Activated T-cell treated with anti-CD3 and anti-CD28 coated beads, Interleukin-2, amount 50 U/mL, for 4 hours (primary cell): ENCODE results near the gene CHD9. TPM values are rescaled to one million over a fixed set of nuclear protein-coding genes. Genes with fewer than 3 reads are reported as not detected.
"Not testable (repeated sequence)": the region's sequence is repeated elsewhere in the genome, so short reads cannot be mapped to it uniquely, and the experiment has no call there.

Source experiments
- ATAC-seq, 2 donors: fragments of 200-7000 bp; cut with Tn5 transposase; one replicate each; pipeline ENCODE4 v1.10.0; 2021
- DNase-seq: peaks from one replicate; pipeline ENCODE4 v3.0.0-alpha.2; 2020
- H3K27me3 Mint-ChIP-seq: one replicate; pipeline ENCODE4 v1.8.0; 2021; ENCODE audit warnings: low read depth, mixed read lengths
- H3K36me3 Mint-ChIP-seq: one replicate; pipeline ENCODE4 v1.8.0; 2022; ENCODE audit warnings: mixed read lengths; ENCODE audit not compliant: insufficient read depth
- H3K4me1 Mint-ChIP-seq: one replicate; pipeline ENCODE4 v1.8.0; 2021; ENCODE audit warnings: low read depth, mixed read lengths
- H3K4me3 Mint-ChIP-seq: one replicate; pipeline ENCODE4 v1.8.0; 2021; ENCODE audit warnings: mild to moderate bottlenecking, moderate library complexity, mixed read lengths
- H3K9me3 Mint-ChIP-seq: one replicate; pipeline ENCODE4 v1.8.0; 2021; ENCODE audit warnings: mixed read lengths
- total RNA-seq, 3 donors: library from RNA; stranded (reverse); gene quantifications; one replicate each; pipeline ENCODE4 v1.2.1, GENCODE V29; 2021

CHD9 gene
- total RNA-seq, 3 donors from 2014 or later = 10.8 to 12.7 (median 11.7) TPM

- Mint-ChIP-seq H3K4me3 (no peak overlapping the region), H3K36me3 (peaks cover 9% of the 10 kb centered on the region), H3K27me3 (no peaks in the 10 kb centered on the region), H3K9me3 (no peaks in the 10 kb centered on the region), H3K4me1 (no peaks in the 10 kb centered on the region)
- ATAC-seq (no peak), DNase-seq (no peak)
Observed at GRCh38 chr16:53281280-53281679, 226.5 kb downstream of the CHD9 start.

DNA sequence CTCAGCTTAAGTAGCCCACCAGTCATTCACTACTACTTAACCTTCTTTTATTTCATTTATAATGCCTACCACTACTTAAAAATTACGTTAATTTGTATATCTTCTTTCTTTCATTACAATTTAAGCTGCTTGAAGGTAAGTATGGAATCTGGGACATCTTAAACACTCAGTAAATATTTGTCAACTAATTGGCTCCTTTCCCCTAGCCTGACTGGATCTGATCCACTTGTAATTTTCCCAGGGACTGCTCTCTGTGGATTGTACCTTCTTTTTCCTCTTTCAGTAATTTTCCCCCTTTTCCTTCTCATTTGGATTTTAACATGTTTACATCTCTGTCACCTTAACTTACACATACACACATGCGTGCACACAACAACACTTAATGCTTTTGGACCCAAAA, 227.1 kb downstream of the CHD9 start:
- H3K9me3 Mint-ChIP-seq = no peaks in the 10 kb centered on the region
- ATAC-seq = no peak
- no peaks in the 10 kb centered on the region for H3K4me1 Mint-ChIP-seq
- H3K4me3 Mint-ChIP-seq = no peak overlapping the region
- no peak for DNase-seq
- no peaks in the 10 kb centered on the region for H3K27me3 Mint-ChIP-seq
- peaks cover 11% of the 10 kb centered on the region for H3K36me3 Mint-ChIP-seq

DNA sequence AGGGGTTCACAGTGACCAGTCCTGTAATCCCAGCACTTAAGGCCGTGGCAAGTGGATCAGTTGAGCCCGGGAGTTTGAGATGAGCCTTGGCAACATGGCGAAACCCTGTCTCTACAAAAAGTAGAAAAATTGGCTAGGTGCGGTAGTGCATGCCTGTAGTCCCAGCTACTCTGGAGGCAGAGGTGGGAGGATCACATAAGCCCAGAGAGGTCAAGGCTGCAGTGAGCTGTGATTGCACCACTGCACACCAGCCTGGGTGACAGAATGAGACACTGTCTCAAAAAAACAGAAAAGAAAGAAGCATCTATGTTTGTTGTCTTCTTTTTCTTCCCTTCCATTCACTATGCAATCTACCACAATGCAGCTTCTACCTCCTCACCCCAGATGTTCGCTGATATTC, 227.5 kb downstream of the CHD9 start:
- Mint-ChIP-seq H3K36me3 (peaks cover 11% of the 10 kb centered on the region), H3K4me3 (no peak overlapping the region), H3K4me1 (no peaks in the 10 kb centered on the region), H3K27me3 (no peaks in the 10 kb centered on the region), H3K9me3 (no peaks in the 10 kb centered on the region)
- DNase-seq (no peak), ATAC-seq (no peak)

GRCh38 chr16:53282975-53283946, 228.5 kb downstream of the CHD9 start:
- Mint-ChIP-seq H3K4me3 (no peak overlapping the region), H3K36me3 (peaks cover 14% of the 10 kb centered on the region), H3K27me3 (no peaks in the 10 kb centered on the region), H3K9me3 (no peaks in the 10 kb centered on the region), H3K4me1 (no peaks in the 10 kb centered on the region)
- ATAC-seq (no peak), DNase-seq (no peak)

DNA sequence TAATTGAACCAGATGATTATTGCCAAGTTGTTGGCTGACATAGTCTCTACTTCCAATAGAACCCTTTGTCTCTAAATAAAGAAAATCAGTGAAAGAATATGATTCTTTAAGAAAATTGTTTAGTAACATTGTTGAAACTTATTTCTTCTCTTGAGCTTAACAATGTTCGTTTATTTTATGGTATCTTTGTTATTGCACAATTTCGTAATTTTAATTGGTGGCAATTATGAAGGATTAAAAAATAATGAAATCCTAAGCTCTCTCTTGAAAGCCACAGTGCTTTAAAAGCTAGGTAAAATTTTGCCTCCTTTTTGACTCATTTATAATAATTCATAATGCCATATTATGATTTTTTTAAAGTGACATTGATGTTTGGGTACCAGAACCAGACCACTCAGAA, 230.4 kb downstream of the CHD9 start:
- peaks cover 14% of the 10 kb centered on the region for H3K36me3 Mint-ChIP-seq

DNA sequence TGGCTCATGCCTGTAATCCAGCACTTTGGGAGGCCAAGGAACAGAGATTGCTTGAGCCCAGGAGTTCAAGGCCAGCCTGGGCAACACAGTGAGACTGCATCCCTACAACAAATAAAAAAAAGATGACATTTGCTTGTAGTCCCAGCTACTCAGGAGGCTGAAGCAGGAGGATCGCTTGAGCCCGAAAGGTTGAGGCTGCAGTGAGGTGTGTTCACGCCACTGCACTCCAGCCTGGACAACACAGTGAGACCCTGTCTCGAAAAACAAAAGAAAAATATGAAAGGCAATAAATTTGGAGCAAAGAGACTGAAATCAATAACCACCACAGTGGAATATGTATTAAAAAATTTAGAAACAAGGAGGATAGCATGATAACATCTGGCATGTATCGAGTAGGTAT, 235.7 kb downstream of the CHD9 start:
- H3K4me3 Mint-ChIP-seq = no peak overlapping the region
- no peaks in the 10 kb centered on the region for H3K27me3 Mint-ChIP-seq
- DNase-seq (no peak), ATAC-seq (no peak)
- H3K36me3 Mint-ChIP-seq = peaks cover 31% of the 10 kb centered on the region
- H3K4me1 Mint-ChIP-seq = no peaks in the 10 kb centered on the region
- no peaks in the 10 kb centered on the region for H3K9me3 Mint-ChIP-seq

More for the DNA sequence above, 230.4 kb downstream of the CHD9 start:
- no peaks in the 10 kb centered on the region for H3K4me1 Mint-ChIP-seq
- DNase-seq = no peak
- H3K27me3 Mint-ChIP-seq = no peaks in the 10 kb centered on the region
- no peaks in the 10 kb centered on the region for H3K9me3 Mint-ChIP-seq
- no peak overlapping the region for H3K4me3 Mint-ChIP-seq
- no peak for ATAC-seq

DNA sequence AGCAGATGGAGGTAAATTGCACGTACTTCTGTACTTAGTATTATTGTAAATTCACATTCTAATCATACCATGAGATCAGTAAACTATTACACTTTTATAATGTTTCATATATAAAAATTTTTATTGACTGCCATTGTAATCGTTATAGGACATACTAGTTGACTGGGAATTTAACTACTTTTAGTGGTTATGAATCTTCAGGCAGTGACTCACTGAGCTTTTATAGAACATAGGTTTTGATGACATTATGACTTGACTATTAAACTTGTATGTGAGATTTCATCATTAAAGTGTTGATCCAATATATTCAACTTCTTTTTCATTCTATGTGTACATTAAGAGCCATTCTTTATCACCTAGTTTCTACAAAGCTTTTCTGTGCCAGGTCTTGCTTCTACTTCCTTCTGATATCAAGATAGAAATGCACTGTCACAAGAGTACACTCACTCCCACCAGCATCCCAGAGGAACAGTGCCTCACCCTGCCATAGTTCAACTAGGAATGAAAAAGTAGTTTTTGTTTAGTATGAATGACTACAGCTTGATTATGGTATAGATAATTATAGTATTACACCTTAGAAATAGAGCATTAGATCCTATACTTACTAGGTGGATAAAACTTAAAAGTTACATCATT, 237.1 kb downstream of the CHD9 start:
- H3K4me3 Mint-ChIP-seq = no peak overlapping the region
- no peaks in the 10 kb centered on the region for H3K4me1 Mint-ChIP-seq
- H3K27me3 Mint-ChIP-seq = no peaks in the 10 kb centered on the region
- no peaks in the 10 kb centered on the region for H3K9me3 Mint-ChIP-seq
- DNase-seq (no peak), ATAC-seq (no peak)
- peaks cover 31% of the 10 kb centered on the region for H3K36me3 Mint-ChIP-seq

DNA sequence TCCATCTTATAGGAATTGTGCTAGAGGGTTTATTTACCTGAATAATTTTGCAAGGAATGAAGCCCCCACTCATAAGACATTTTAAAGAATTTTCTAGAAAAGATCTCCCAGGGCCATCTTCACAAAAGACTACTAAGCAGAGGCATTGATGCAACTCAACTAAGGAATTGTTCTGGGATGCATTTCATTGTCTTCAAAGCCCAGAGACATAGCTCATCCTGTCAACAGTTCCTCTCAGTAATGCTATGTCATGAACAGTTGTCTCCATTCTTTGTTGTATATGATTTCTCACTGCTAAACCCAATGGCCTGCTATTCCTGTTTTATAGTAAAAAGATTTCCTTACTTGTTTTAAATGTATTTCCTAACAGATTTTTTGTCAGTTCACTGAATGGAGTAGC, 242.7 kb downstream of the CHD9 start:
- no peaks in the 10 kb centered on the region for H3K27me3 Mint-ChIP-seq
- H3K36me3 Mint-ChIP-seq = peaks cover 29% of the 10 kb centered on the region
- ATAC-seq (no peak), DNase-seq (no peak)
- H3K9me3 Mint-ChIP-seq = no peaks in the 10 kb centered on the region
- H3K4me3 Mint-ChIP-seq = no peak overlapping the region
- no peaks in the 10 kb centered on the region for H3K4me1 Mint-ChIP-seq

DNA sequence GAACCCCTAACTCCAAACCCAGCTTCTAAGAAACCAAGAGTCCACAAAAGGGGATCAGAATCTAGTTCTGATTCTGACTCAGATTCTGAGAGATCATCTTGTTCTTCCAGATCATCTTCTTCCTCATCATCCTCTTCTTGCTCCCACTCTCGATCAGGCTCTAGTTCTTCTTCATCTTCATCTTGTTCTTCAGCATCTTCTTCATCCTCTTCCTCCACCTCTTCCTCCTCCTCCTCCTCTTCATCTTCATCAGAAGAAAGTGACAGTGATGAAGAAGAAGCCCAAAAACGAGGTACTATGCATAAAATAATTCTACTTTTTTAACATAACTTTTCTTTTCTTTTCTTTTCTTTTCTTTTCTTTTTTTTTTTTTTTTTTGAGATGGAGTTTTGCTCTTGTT, 249.5 kb downstream of the CHD9 start:
- Mint-ChIP-seq H3K9me3 (no peaks in the 10 kb centered on the region), H3K27me3 (no peaks in the 10 kb centered on the region), H3K36me3 (peaks cover 15% of the 10 kb centered on the region)

GRCh38 chr16:53305743-53306142, 251.0 kb downstream of the CHD9 start:
- H3K27me3 Mint-ChIP-seq = no peaks in the 10 kb centered on the region

More for the DNA sequence above, 249.5 kb downstream of the CHD9 start:
- ATAC-seq (no peak), DNase-seq (no peak)
- H3K4me3 Mint-ChIP-seq = no peak overlapping the region
- H3K4me1 Mint-ChIP-seq = no peaks in the 10 kb centered on the region

DNA sequence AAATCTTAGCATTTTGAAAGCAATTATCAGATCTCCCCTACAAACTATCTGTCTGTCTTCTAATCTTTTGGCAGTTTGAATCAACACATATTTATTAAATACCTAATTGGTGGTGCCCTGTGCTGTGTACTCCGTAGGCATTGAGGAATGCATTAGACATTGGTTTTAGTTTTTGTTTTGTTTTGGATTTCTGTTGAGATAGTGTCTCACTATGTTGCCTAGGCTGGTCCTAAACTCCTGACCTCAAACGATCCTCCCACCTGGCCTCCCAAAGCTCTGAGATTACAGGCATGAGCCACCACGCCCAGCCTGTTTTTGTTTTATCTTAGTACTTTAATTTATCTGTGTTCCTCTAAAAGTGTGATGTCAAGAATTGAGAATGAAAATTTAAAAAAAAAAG, 254.7 kb downstream of the CHD9 start:
- Mint-ChIP-seq H3K4me1 (no peaks in the 10 kb centered on the region), H3K4me3 (no peak overlapping the region), H3K27me3 (no peaks in the 10 kb centered on the region), H3K9me3 (no peaks in the 10 kb centered on the region), H3K36me3 (peaks cover 25% of the 10 kb centered on the region)
- no peak for ATAC-seq
- DNase-seq = no peak

More at GRCh38 chr16:53305743-53306142, 251.0 kb downstream of the CHD9 start:
- no peak for DNase-seq
- Mint-ChIP-seq H3K36me3 (peaks cover 21% of the 10 kb centered on the region), H3K9me3 (no peaks in the 10 kb centered on the region), H3K4me3 (no peak overlapping the region), H3K4me1 (no peaks in the 10 kb centered on the region)
- ATAC-seq = no peak

- Mint-ChIP-seq H3K4me3 (no peak overlapping the region), H3K9me3 (no peaks in the 10 kb centered on the region), H3K4me1 (no peaks in the 10 kb centered on the region), H3K27me3 (no peaks in the 10 kb centered on the region), H3K36me3 (peaks cover 26% of the 10 kb centered on the region)
- ATAC-seq = no peak
- DNase-seq = no peak
Observed at GRCh38 chr16:53320992-53321391, 266.2 kb downstream of the CHD9 start.

- DNase-seq = no peak
- H3K4me3 Mint-ChIP-seq = no peak overlapping the region
- no peaks in the 10 kb centered on the region for H3K27me3 Mint-ChIP-seq
- no peaks in the 10 kb centered on the region for H3K4me1 Mint-ChIP-seq
- peaks cover 9% of the 10 kb centered on the region for H3K36me3 Mint-ChIP-seq
- no peak for ATAC-seq
- H3K9me3 Mint-ChIP-seq = no peaks in the 10 kb centered on the region
Observed at GRCh38 chr16:53323924-53324323, 269.1 kb downstream of the CHD9 start.

GRCh38 chr16:53330991-53331390, 276.2 kb downstream of the CHD9 start:
- DNase-seq, H3K4me1 Mint-ChIP-seq, H3K4me3 Mint-ChIP-seq, H3K36me3 Mint-ChIP-seq, H3K27me3 Mint-ChIP-seq, H3K9me3 Mint-ChIP-seq, ATAC-seq: not testable (repeated sequence)

- no peaks in the 10 kb centered on the region for H3K27me3 Mint-ChIP-seq
- peaks cover 8% of the 10 kb centered on the region for H3K4me1 Mint-ChIP-seq
- H3K4me3 Mint-ChIP-seq = no peak overlapping the region
- no peak for ATAC-seq
- no peak for DNase-seq
- peaks cover 4% of the 10 kb centered on the region for H3K9me3 Mint-ChIP-seq
- peaks cover 2% of the 10 kb centered on the region for H3K36me3 Mint-ChIP-seq
Observed at GRCh38 chr16:53334581-53334980, 279.8 kb downstream of the CHD9 start.
